GM10847 (cell line): Measurements from ENCODE around the gene BORCS5.

ENCODE experiments used
- POLR2A ChIP-seq: IDR thresholded peaks from 2 replicates; pipeline ENCODE4 v1.6.1; 2011; ENCODE audit not compliant: insufficient read length; ENCODE audit errors: extremely low read depth

The BORCS5 gene

GRCh38 chr12:12481631-12482030 lies 124.8 kb downstream of the BORCS5 start:
- TF ChIP-seq POLR2A: no peak

- TF ChIP-seq POLR2A: no peak
Observed at GRCh38 chr12:12482150-12482761, 125.4 kb downstream of the BORCS5 start.

GRCh38 chr12:12482959-12483358 lies 126.1 kb downstream of the BORCS5 start:
- TF ChIP-seq POLR2A: no peak

GRCh38 chr12:12483438-12483837 lies 126.6 kb downstream of the BORCS5 start:
- no peak for TF ChIP-seq POLR2A

- no peak for TF ChIP-seq POLR2A
Observed at GRCh38 chr12:12486661-12487240, 129.9 kb downstream of the BORCS5 start.

GRCh38 chr12:12487490-12487889 lies 130.6 kb downstream of the BORCS5 start:
- TF ChIP-seq POLR2A: no peak

- no peak for TF ChIP-seq POLR2A
Observed at GRCh38 chr12:12488296-12488695, 131.4 kb downstream of the BORCS5 start.

- TF ChIP-seq POLR2A: no peak
Observed at GRCh38 chr12:12488823-12489550, 132.1 kb downstream of the BORCS5 start.

- TF ChIP-seq POLR2A: no peak
Observed at GRCh38 chr12:12491606-12492005, 134.7 kb downstream of the BORCS5 start.

- no peak for TF ChIP-seq POLR2A
Observed at GRCh38 chr12:12492547-12492946, 135.7 kb downstream of the BORCS5 start.

GRCh38 chr12:12495536-12495935 lies 138.7 kb downstream of the BORCS5 start:
- no peak for TF ChIP-seq POLR2A

- no peak for TF ChIP-seq POLR2A
Observed at GRCh38 chr12:12498210-12498609, 141.3 kb downstream of the BORCS5 start.

GRCh38 chr12:12499909-12500604 lies 143.2 kb downstream of the BORCS5 start:
- TF ChIP-seq POLR2A: no peak

GRCh38 chr12:12501121-12501520 lies 144.2 kb downstream of the BORCS5 start:
- no peak for TF ChIP-seq POLR2A

GRCh38 chr12:12502815-12503151 lies 145.9 kb downstream of the BORCS5 start:
- no peak for TF ChIP-seq POLR2A
